ENCODE data around the gene CRY1. TPM values are rescaled to one million over a fixed set of nuclear protein-coding genes. Genes with fewer than 3 reads are reported as not detected.

Gene CRY1
- total and polyA plus RNA-seq, 10 donors = 1.9 to 32.3 (median 14.2) TPM

- no peak overlapping the region for H3K27ac ChIP-seq
- 92 to 98% (median 96%) methylated on average over 8 of the region's 8 CpGs for WGBS, 5 donors
Observed at GRCh38 chr12:106975098-106975497, 118.3 kb downstream of the CRY1 start.

GRCh38 chr12:106974511-106974910 is 118.8 kb downstream of the CRY1 start:
- no peak overlapping the region for H3K27ac ChIP-seq
- H3K4me3 ChIP-seq = no peak overlapping the region
- H3K4me1 ChIP-seq = peaks cover 0 to 15% (median 3%) of the 10 kb centered on the region in 6 donors
- no peaks in the 10 kb centered on the region for H3K27me3 ChIP-seq (replicated peaks in 1 of 7)
- WGBS, 5 donors = 69 to 89% (median 73%) methylated on average over 3 of the region's 3 CpGs
- no peak for TF ChIP-seq POLR2AphosphoS5 (IDR thresholded peaks at IDR 0.05)
- TF ChIP-seq POLR2A (IDR thresholded peaks at IDR 0.05) = no peak
- TF ChIP-seq CTCF (IDR thresholded peaks at IDR 0.05 in 8 of 11, conservative IDR thresholded peaks at IDR 0.05 in 3 of 11) = no peak
- no peaks in the 10 kb centered on the region for H3K9me3 ChIP-seq
- H3K36me3 ChIP-seq = peaks cover 0 to 42% (median 15%) of the 10 kb centered on the region in 6 donors
- DNase-seq = no peak
- intact Hi-C loops (cut with DNase I; ENCODE audit: low total_unique reads) = no loop called here

More at GRCh38 chr12:106975098-106975497, 118.3 kb downstream of the CRY1 start:
- TF ChIP-seq CTCF (IDR thresholded peaks at IDR 0.05 in 8 of 11, conservative IDR thresholded peaks at IDR 0.05 in 3 of 11) (no peak), POLR2A (IDR thresholded peaks at IDR 0.05) (no peak), POLR2AphosphoS5 (IDR thresholded peaks at IDR 0.05) (no peak)
- Histone ChIP-seq H3K36me3 (peaks cover 0 to 40% (median 13%) of the 10 kb centered on the region in 6 donors), H3K27me3 (replicated peaks in 1 of 7) (no peaks in the 10 kb centered on the region), H3K4me1 (peaks cover 0 to 15% (median 3%) of the 10 kb centered on the region in 6 donors), H3K4me3 (no peak overlapping the region), H3K9me3 (no peaks in the 10 kb centered on the region)
- intact Hi-C loops (cut with DNase I; ENCODE audit: low total_unique reads) = no loop called here
- no peak for DNase-seq

GRCh38 chr12:106973545-106973944 is 119.8 kb downstream of the CRY1 start:
- Histone ChIP-seq H3K4me3 (no peak overlapping the region), H3K27me3 (replicated peaks in 1 of 7) (no peaks in the 10 kb centered on the region), H3K4me1 (peaks cover 0 to 11% (median 3%) of the 10 kb centered on the region in 6 donors), H3K9me3 (no peaks in the 10 kb centered on the region), H3K27ac (no peak overlapping the region), H3K36me3 (peaks cover 0 to 50% (median 19%) of the 10 kb centered on the region in 6 donors)
- no peak for DNase-seq
- intact Hi-C loops (cut with DNase I; ENCODE audit: low total_unique reads) = no loop called here
- TF ChIP-seq CTCF (IDR thresholded peaks at IDR 0.05 in 8 of 11, conservative IDR thresholded peaks at IDR 0.05 in 3 of 11) = no peak
- TF ChIP-seq POLR2AphosphoS5 (IDR thresholded peaks at IDR 0.05) = no peak
- no peak for TF ChIP-seq POLR2A (IDR thresholded peaks at IDR 0.05)

- H3K4me1 ChIP-seq = peaks cover 0 to 9% (median 0%) of the 10 kb centered on the region in 6 donors
- TF ChIP-seq CTCF (IDR thresholded peaks at IDR 0.05 in 8 of 11, conservative IDR thresholded peaks at IDR 0.05 in 3 of 11) (no peak), POLR2A (IDR thresholded peaks at IDR 0.05) (no peak), POLR2AphosphoS5 (IDR thresholded peaks at IDR 0.05) (no peak)
- intact Hi-C loops (cut with DNase I; ENCODE audit: low total_unique reads) = no loop called here
- H3K9me3 ChIP-seq = no peaks in the 10 kb centered on the region
- H3K27me3 ChIP-seq (replicated peaks in 1 of 7) = no peaks in the 10 kb centered on the region
- no peak overlapping the region for H3K4me3 ChIP-seq
- DNase-seq = no peak
- WGBS, 5 donors = 97 to 100% (median 97%) methylated on average over 2 of the region's 2 CpGs
- no peak overlapping the region for H3K27ac ChIP-seq
- H3K36me3 ChIP-seq = peaks cover 0 to 69% (median 33%) of the 10 kb centered on the region in 6 donors
Observed at GRCh38 chr12:106971065-106971464, 122.3 kb downstream of the CRY1 start.

All from spleen (tissue), 11 donors.